GM18867 (cell line): ENCODE data around the gene NAT14.
"Not testable (repeated sequence)": the region's sequence is repeated elsewhere in the genome, so short reads cannot be mapped to it uniquely, and the experiment has no call there.

ENCODE experiments used
- ATAC-seq: cut with Tn5 transposase; IDR thresholded peaks from one replicate; pipeline ENCODE4 v1.9.1; 2021; ENCODE audit warnings: mild to moderate bottlenecking, moderate library complexity; ENCODE audit not compliant: unreplicated experiment

Gene NAT14

GRCh38 chr19:55484593-55485438 lies at the start of gene NAT14:
Gene NAT14 (plus strand): TSS chr19:55485188. CDS start chr19:55485709, 521 bp downstream.
- peak; percentile 56 for ATAC-seq

- ATAC-seq: no peak
These were observed 48.1 kb upstream of the NAT14 start for GRCh38 chr19:55436847-55437246.

GRCh38 chr19:55437410-55437809 lies 47.6 kb upstream of the NAT14 start:
- ATAC-seq: no peak

DNA sequence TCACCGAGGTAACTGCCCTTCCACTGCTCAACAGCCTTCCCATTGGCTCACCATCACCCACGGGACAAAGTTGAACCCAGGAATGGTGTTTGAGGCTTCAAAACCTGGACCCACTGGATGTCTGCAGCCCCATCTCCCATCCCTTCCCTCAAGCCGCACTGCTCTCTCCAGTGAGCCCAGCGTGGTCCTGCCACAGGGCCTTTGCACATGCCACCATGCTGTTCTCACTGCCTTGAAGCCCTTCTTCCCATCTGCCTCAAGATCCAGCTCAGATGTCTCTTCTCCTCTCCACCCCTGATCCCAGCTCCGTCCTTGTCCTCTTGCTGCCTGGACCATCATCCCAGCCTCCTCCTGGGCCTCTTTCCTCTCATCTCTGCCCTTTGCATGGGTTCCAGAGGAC lies 45.9 kb upstream of the NAT14 start:
- no peak for ATAC-seq

DNA sequence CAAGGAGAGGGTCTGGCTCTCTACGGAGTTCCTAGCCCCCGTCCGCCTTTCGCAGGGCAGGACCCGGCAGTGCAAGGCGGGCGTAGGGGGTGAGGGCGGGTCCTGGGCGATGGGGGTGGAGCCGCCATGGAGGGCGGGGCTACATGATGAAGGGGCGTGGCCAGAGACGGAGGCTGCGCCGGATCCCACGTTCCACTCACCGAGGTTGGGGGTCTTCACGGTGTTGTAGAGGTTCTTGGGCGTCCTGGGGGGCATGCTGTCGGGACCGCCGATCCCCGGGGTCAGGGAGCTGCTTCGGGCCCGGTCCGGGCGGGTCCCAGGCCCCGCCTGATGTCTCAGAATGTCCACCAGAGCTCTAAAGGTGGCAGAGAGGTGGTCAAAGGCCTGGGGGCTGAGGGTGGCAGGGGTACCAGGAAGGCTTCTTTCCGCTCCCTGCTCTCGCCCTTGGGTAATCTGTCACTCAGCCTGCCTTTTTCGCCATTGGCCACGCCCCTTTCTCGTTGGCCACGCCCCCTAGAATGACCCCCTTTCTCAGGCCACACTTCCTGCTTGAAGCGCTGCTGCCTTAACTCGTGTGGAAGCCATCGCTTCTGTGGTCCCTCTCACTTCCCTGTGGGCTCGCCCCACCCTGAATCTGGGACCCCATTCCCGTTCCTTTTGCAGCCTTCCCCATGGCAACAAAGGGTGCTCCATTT lies 44.4 kb upstream of the NAT14 start:
- no peak for ATAC-seq

GRCh38 chr19:55441319-55441691 lies 43.7 kb upstream of the NAT14 start:
- ATAC-seq: no peak

DNA sequence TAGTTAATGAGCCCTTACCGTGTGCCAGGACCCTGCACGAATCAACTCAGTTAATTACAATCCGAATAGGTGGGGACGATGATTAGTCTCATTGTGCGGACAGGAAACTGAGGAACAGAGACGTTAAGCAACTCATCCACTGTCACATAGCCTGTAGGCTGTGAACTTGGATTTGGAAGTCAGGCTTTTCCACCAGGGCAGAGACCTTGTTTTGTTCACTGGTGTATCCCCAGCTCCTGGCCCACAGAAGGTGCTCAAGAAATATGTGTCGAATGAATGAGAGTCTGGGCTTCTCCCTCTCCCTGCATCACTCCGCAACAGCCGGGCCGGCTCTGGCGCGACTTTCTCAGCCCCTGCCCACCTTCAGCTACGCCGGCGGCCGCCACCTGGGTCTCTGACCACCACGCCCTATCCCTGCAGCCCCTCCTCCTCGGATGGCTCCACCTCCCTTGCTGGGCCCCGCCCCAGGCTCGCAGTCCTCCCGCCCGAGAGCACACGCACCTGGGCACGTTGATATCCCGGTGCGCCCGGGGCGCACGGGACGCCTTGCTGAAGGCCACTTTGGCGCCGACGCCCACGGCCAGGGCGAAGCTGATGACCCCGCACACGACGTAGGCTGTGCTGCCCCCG lies 43.2 kb upstream of the NAT14 start:
- ATAC-seq: no peak

GRCh38 chr19:55442372-55442961 lies 42.5 kb upstream of the NAT14 start:
- no peak for ATAC-seq

DNA sequence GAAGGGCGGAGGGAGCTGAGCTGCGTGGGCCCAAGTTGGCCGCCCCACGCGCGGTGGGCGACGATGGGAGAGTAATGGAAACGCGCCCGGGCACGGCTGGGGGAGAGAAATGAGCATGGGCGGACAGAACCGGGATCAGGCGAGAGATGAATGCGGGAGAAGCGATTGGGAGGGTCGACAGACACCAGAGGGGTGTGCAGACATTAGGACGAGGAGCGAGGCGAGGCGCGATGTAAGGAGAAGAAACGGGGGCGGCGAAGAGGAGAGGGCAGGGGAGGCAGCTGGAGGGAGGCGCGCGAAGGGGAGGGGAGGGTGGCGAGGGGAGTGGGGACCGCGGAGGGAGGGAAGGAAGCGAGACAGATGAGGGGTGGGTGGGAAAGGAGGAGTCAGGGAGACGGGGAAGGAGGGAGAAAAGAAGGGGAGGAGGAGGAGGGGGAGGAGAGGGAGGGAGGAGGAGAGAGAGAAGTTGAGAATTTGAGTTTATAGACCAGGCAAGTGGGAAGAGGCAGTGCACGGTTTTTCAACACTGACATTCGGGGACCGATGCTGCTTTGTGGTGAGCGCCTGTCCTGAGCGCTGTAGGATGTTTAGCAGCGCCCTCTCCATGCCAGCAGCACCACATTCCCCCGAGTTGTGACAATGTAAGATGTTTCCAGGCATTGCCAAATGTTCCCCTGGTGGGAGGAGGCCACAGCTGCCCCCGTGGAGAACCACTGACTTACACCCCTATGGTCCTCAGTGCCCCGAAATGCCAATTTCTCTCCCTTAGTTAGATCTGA lies 41.8 kb upstream of the NAT14 start, which contains the start of gene SHISA7:
Gene SHISA7 (minus strand): TSS at position 256 of the 779 bp plus-strand sequence. CDS start 437 bp downstream, outside the sequence.
- ATAC-seq: no peak

- ATAC-seq: no peak
These were observed 41.0 kb upstream of the NAT14 start for GRCh38 chr19:55443824-55444480.

DNA sequence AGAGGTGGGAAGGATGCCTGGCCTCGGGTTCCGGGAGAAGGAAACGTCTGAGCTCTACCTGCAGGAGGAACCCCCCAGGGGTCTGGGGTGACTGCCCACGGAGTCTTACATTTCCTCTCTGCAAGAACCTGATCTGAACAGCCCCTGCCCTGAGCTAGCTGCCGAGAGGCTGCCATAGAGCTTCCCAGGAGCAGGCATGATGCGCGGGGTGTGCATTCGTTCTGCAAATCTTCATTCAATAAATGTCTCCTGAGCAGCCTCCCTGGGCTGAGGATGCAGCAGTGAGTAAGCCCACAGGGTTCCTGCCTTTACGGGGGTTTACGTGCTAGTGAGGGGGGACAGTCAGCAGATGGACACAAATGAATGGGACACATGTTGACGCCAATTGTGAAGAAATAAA lies 40.3 kb upstream of the NAT14 start:
- no peak for ATAC-seq

GRCh38 chr19:55446060-55446459 lies 38.9 kb upstream of the NAT14 start:
- no peak for ATAC-seq

GRCh38 chr19:55447421-55448174 lies 37.4 kb upstream of the NAT14 start:
- no peak for ATAC-seq

DNA sequence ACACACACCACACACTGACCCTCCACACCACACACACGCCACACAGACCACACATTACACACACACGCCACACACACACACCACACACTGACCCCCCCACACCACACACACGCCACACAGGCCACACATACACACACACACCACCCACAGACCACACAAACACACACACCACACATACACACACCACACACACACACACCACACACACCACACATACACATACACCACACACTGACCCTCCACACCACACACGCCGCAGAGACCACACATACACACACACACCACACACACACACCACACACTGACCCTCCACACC lies 36.9 kb upstream of the NAT14 start:
- ATAC-seq: not testable (repeated sequence)

DNA sequence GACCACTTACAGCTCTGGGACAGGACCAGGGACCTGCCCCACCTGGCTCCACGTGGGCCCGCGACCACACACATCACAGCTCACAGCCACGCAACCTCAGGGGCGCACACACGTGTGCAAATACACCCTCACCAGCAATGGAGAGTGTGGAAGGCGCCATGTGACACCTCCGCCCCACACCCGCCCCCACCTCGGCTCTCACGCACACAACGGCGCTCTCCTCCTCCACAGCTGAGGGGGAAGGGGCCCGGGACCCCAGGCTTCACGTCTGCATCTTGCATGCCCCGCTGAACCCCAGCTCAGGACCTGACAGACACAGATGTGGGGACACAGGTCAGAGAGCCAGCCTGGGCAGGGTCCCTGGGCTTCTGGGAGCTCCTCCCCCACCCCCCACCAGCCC lies 35.5 kb upstream of the NAT14 start:
- no peak for ATAC-seq

DNA sequence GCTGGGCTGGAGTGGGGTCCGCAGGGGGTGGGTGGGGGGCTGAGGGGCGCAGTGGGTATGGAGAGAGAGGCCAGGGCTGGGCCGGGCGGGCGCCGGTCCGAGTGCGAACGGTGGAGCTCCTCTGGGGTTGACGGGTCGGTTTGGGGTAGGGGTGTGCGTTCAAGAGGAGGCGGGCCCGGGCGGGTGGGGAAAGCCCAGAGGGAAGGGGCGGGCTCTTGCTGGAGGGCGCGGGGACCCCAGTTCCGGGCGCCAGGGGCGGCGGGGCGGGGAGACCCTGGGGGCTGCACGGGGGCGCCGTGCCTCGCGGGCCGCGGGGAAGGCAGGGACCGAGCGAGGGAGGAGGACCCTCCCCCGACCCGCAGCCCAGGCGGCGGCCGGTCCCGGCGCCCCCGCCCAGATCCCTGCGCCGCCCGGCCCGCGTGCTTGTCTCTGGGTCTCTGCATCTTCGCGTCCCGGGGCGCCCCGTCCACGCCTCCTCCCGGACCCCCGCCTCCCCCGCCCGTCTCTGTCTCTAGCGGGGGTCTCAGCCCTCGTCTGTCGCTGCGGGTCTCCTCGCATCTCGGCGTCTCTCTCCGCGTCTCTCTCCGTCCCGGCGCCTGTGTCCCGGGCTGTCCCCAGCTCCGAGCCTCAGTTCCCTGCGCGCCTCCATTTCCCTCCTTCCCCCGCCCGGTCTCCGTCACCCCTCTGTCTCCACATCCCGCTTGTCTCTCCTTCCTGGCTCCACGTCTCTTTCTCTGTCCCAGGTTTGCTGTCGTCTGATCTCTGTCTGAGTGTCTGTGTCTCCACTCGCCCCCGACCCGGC lies 33.6 kb upstream of the NAT14 start:
- ATAC-seq: no peak

DNA sequence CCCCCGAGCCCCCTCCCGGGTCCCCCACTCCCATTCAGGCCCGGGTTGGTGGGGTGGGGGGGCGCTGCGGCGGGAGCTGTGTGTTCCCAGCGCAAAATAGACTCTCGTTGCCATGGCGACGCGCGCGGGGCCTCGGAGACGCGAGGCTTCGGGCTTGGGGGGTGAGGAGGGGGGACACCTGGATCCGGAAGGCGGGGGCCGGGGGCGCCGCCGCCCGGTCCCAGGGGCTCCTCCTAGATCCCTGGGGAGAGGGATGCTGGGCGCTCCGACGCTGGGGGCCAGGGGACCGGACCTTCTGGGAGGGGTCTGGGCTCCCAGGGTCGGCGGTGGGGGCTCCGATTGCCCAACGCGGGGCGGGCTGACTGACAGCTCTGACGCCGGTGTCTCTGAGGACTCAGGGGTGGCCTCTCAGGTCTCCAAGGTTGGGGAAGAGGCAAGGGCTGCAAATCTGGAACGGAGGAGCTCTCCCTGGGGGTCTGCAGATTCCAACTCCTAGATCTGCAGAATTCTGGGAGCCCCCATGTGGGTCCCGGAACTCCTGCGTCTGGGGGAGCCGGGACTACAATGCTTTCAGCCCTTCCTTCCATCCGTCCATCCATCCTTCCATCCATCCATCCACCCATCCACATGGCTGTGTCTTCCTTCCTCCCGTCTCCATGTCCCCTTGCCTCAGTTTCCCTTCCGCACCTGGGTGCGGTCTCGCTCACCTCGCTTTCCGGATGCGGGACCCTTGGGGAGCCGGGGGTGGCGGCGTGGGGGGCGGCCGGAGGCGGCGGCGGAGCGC lies 32.8 kb upstream of the NAT14 start:
- ATAC-seq: no peak
